IPS-20b (cell line): ENCODE measurements around the gene CEP170B.

Source experiments
- H3K27ac ChIP-seq: one replicate; pipeline ENCODE4 v1.5.1; 2013; ENCODE audit warnings: low read length
- H3K27me3 ChIP-seq: 2 replicates; pipeline ENCODE4 v1.6.1; 2013; ENCODE audit warnings: mild to moderate bottlenecking, low read length, inconsistent platforms; ENCODE audit not compliant: insufficient read depth
- H3K36me3 ChIP-seq: 2 replicates; pipeline ENCODE4 v1.6.1; 2013; ENCODE audit warnings: low read depth, mild to moderate bottlenecking, inconsistent platforms, low read length, moderate library complexity; ENCODE audit not compliant: insufficient read depth
- H3K4me1 ChIP-seq: 2 replicates; pipeline ENCODE4 v1.6.1; 2013; ENCODE audit warnings: mild to moderate bottlenecking, control low read depth, inconsistent platforms, low read length, moderate library complexity; ENCODE audit not compliant: insufficient read depth
- H3K4me3 ChIP-seq: 2 replicates; pipeline ENCODE4 v1.5.1; 2013; ENCODE audit warnings: mild to moderate bottlenecking, low read length, inconsistent platforms
- H3K9ac ChIP-seq: 2 replicates; pipeline ENCODE4 v1.6.1; 2013; ENCODE audit warnings: low read depth, mild to moderate bottlenecking, inconsistent platforms, low read length, moderate library complexity
- H3K9me3 ChIP-seq: 2 replicates; pipeline ENCODE4 v1.6.1; 2013; ENCODE audit warnings: mild to moderate bottlenecking, low read depth, low read length, inconsistent platforms; ENCODE audit not compliant: insufficient read depth

The CEP170B gene

GRCh38 chr14:104865081-104865630, at the start of gene CEP170B:
Gene CEP170B, plus strand, starts transcription at chr14:104865268. Its CDS starts 3,183 bp downstream, at chr14:104868451.
- H3K27ac ChIP-seq = no peak within 1 kb of the TSS
- peaks cover 30% of the 10 kb centered on the region for H3K27me3 ChIP-seq
- peaks cover 4% of the 10 kb centered on the region for H3K9me3 ChIP-seq
- peak within 1 kb of the TSS; percentile 81; the same call in 1 of the 2 replicates for H3K9ac ChIP-seq
- peak within 1 kb of the TSS; percentile 80 for H3K4me3 ChIP-seq
- 0 out of 2 replicates have a peak, but pooled peaks cover 4% of the 10 kb centered on the region for H3K4me1 ChIP-seq
- 0 out of 2 replicates have a peak, but pooled peaks cover 4% of the 10 kb centered on the region for H3K36me3 ChIP-seq

DNA sequence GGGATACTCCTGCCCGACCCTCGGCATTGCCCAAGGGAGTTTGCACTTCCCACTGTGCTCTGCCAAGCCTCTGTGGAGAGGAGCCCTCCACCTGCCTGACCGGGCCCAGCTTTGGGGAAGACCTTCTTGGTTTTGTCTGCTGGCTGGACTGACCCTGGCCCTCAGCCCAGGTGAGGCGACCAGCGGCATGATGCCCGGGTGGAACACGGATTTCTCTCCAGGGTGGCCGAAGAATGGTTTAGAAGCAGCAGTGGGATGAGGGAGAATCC, 48.5 kb upstream of the CEP170B start:
- Histone ChIP-seq H3K36me3 (no peaks in the 10 kb centered on the region), H3K27me3 (peaks cover 14% of the 10 kb centered on the region; the same call in 1 of the 2 replicates), H3K9me3 (no peaks in the 10 kb centered on the region), H3K9ac (peak overlapping the region; percentile 93), H3K4me3 (peak overlapping the region; percentile 93), H3K4me1 (no peaks in the 10 kb centered on the region), H3K27ac (no peak overlapping the region)

GRCh38 chr14:104817930-104818713, 46.9 kb upstream of the CEP170B start:
- H3K9me3 ChIP-seq = no peaks in the 10 kb centered on the region

GRCh38 chr14:104818714-104819161, 46.3 kb upstream of the CEP170B start:
- Histone ChIP-seq H3K36me3 (no peaks in the 10 kb centered on the region), H3K9ac (no peak overlapping the region), H3K9me3 (no peaks in the 10 kb centered on the region), H3K27ac (no peak overlapping the region), H3K4me1 (no peaks in the 10 kb centered on the region), H3K4me3 (no peak overlapping the region), H3K27me3 (peaks cover 27% of the 10 kb centered on the region)

More at GRCh38 chr14:104817930-104818713, 46.9 kb upstream of the CEP170B start:
- H3K27me3 ChIP-seq = peaks cover 25% of the 10 kb centered on the region
- no peak overlapping the region for H3K4me3 ChIP-seq
- no peaks in the 10 kb centered on the region for H3K36me3 ChIP-seq
- no peak overlapping the region for H3K9ac ChIP-seq
- no peak overlapping the region for H3K27ac ChIP-seq
- H3K4me1 ChIP-seq = no peaks in the 10 kb centered on the region

- Histone ChIP-seq H3K27me3 (peaks cover 33% of the 10 kb centered on the region), H3K27ac (no peak overlapping the region), H3K9ac (no peak overlapping the region), H3K9me3 (no peaks in the 10 kb centered on the region), H3K36me3 (no peaks in the 10 kb centered on the region), H3K4me3 (no peak overlapping the region), H3K4me1 (no peaks in the 10 kb centered on the region)
Measured at GRCh38 chr14:104819361-104819781, 45.7 kb upstream of the CEP170B start.

GRCh38 chr14:104820669-104821228, 44.3 kb upstream of the CEP170B start:
- Histone ChIP-seq H3K36me3 (no peaks in the 10 kb centered on the region), H3K27ac (no peak overlapping the region), H3K27me3 (peaks cover 47% of the 10 kb centered on the region), H3K9ac (no peak overlapping the region), H3K4me3 (no peak overlapping the region), H3K9me3 (no peaks in the 10 kb centered on the region), H3K4me1 (no peaks in the 10 kb centered on the region)

DNA sequence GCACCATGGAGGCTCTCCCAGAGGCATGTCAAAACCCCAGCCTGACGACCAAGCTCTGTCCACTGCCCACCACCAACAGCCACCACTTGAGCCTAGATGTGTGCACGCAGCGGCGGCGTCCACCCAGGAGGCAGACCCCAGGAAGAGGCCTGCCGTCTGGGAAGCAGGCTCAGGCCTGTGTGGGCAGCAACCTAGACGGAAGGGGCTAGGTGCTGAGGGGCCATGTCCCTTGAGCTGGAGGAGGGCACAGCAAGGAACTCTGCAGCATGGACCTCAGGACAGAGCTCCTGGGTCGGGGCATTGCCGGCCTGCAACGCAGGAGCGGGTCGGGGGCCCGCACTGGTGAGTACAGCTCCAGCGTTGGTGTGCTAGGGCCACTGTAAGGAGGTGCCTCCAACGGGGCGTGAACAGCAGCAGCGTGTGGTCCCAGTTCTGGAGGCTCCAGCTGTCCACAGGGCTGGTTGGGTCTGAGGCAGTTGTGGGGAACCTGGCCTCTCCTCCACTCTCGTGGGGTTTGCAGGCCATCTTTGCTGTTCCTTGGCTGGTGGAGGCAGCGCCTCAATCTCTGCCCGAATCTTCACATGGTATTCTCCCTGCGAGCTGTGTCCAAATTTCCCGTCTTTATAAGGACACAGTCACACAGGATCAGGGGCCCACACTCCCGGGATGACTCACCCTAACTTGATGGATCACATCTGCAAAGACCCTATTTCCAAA, 43.7 kb upstream of the CEP170B start:
- no peaks in the 10 kb centered on the region for H3K36me3 ChIP-seq
- peaks cover 49% of the 10 kb centered on the region for H3K27me3 ChIP-seq
- H3K4me3 ChIP-seq = no peak overlapping the region
- H3K27ac ChIP-seq = no peak overlapping the region
- H3K4me1 ChIP-seq = no peaks in the 10 kb centered on the region
- no peak overlapping the region for H3K9ac ChIP-seq
- H3K9me3 ChIP-seq = no peaks in the 10 kb centered on the region

DNA sequence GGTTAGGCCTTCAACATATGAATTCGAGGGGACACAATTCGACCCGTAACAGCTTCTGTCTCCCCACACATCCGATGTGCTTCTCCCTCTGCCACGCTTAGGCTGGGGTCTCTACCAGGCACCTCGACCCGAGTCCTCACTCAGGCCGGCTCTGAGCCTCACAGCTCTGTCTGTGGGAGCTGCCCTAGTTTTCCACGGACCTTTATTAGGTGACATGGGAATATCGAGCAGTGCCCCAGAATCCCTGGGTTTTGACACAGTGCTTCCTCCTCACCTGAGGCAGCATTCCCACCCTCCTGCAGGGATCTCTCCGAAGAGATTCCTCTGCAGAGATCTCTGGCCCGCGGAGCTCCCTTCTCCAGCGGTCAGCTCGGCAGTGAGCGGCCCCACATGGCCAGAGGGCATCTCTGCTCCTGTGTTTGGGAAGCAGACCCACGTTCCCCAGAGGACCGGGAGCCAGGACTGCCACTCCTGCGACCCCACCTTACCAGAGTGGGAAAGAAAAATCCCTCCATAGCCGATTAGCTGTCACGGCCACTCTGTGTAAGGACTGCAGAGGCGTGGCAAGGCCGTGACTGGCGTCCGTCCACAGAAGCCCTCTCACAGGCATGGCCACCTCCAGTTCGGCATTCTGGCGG, 43.0 kb upstream of the CEP170B start:
- Histone ChIP-seq H3K4me1 (no peaks in the 10 kb centered on the region), H3K9me3 (no peaks in the 10 kb centered on the region), H3K4me3 (no peak overlapping the region), H3K36me3 (no peaks in the 10 kb centered on the region), H3K9ac (no peak overlapping the region), H3K27ac (no peak overlapping the region), H3K27me3 (peaks cover 46% of the 10 kb centered on the region)

- H3K9me3 ChIP-seq = no peaks in the 10 kb centered on the region
Measured at GRCh38 chr14:104822821-104823615, 42.0 kb upstream of the CEP170B start.

DNA sequence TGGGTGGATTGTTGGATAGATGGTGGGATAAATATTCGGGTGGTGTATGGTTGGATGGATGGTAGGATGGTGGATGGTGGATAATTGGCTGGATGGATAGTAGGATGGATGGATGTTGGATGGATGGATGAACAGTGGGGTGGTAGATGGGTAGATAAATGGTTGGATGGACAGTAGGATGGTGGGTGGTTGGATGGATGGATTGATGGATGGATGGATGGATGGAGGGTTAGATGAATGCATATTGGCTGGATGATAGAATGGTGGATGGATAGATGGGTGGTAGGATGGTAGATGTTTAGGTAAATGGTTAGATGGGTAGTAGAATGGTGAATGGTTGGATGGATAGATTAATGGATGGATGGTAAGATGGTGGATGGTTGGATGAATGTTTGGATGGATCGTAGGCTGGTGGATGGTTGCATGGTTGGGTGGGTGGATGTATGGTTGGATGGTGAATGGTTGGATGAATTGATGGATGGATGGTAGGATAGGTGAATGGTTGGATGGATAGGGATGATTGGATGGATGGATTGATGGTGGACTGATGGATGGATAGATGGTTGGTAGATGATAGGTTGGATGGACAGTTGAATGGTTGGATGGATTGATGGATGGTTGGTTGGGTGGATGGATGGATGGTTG, 40.6 kb upstream of the CEP170B start:
- Histone ChIP-seq H3K27ac (no peak overlapping the region), H3K4me1 (no peaks in the 10 kb centered on the region), H3K9ac (no peak overlapping the region), H3K36me3 (no peaks in the 10 kb centered on the region), H3K27me3 (peaks cover 50% of the 10 kb centered on the region), H3K9me3 (no peaks in the 10 kb centered on the region), H3K4me3 (no peak overlapping the region)

More at GRCh38 chr14:104822821-104823615, 42.0 kb upstream of the CEP170B start:
- Histone ChIP-seq H3K27me3 (peaks cover 50% of the 10 kb centered on the region), H3K27ac (no peak overlapping the region), H3K36me3 (no peaks in the 10 kb centered on the region), H3K4me3 (no peak overlapping the region), H3K4me1 (no peaks in the 10 kb centered on the region), H3K9ac (no peak overlapping the region)
